Bronchial epithelial cell (primary cell): ENCODE data around the gene CAPN5. TPM values are rescaled to one million over a fixed set of nuclear protein-coding genes. Genes with fewer than 3 reads are reported as not detected.

Experiments
- DNase-seq: peaks from one replicate; pipeline ENCODE4 v3.0.0-alpha.2; 2010; ENCODE audit warnings: low read depth
- FAIRE-seq: peaks from 2 replicates; lab custom pipeline; 2011; peaks lifted over from hg19 to GRCh38; lab: Jason Lieb, UNC
- H3K27me3 ChIP-seq: 2 replicates; pipeline ENCODE4 v1.5.1; 2011; ENCODE audit warnings: low read length; ENCODE audit not compliant: control insufficient read depth, insufficient read depth
- H3K36me3 ChIP-seq: 2 replicates; pipeline ENCODE4 v1.5.1; 2011; ENCODE audit warnings: low read length; ENCODE audit not compliant: control insufficient read depth, insufficient read depth
- H3K4me3 ChIP-seq: 2 replicates; pipeline ENCODE4 v1.5.1; 2011; ENCODE audit warnings: mild to moderate bottlenecking, low read depth, low read length, control low read depth
- total RNA-seq: library from RNA; depleted of rRNA; stranded (reverse); fragments of >200 nt; gene quantifications from 2 replicates; pipeline ENCODE4 v1.2.1, GENCODE V29; 2014
- TF ChIP-seq, protein P1 (sequence below): IDR thresholded peaks from 2 replicates; pipeline ENCODE4 v1.5.1; 2011; ENCODE audit warnings: mild to moderate bottlenecking, moderate library complexity, low read length, control low read depth, inconsistent platforms; ENCODE audit not compliant: insufficient read depth, severe bottlenecking

Gene CAPN5
- total RNA-seq, 1 donor from 2014 or later: 3.2 TPM

GRCh38 chr11:77117492-77117891 is 50.7 kb downstream of the CAPN5 start:
- TF ChIP-seq, protein P1, sequence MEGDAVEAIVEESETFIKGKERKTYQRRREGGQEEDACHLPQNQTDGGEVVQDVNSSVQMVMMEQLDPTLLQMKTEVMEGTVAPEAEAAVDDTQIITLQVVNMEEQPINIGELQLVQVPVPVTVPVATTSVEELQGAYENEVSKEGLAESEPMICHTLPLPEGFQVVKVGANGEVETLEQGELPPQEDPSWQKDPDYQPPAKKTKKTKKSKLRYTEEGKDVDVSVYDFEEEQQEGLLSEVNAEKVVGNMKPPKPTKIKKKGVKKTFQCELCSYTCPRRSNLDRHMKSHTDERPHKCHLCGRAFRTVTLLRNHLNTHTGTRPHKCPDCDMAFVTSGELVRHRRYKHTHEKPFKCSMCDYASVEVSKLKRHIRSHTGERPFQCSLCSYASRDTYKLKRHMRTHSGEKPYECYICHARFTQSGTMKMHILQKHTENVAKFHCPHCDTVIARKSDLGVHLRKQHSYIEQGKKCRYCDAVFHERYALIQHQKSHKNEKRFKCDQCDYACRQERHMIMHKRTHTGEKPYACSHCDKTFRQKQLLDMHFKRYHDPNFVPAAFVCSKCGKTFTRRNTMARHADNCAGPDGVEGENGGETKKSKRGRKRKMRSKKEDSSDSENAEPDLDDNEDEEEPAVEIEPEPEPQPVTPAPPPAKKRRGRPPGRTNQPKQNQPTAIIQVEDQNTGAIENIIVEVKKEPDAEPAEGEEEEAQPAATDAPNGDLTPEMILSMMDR: no peak
- H3K4me3 ChIP-seq: no peak overlapping the region
- FAIRE-seq (no peak), DNase-seq (no peak)
- no peaks in the 10 kb centered on the region for H3K36me3 ChIP-seq
- H3K27me3 ChIP-seq: no peaks in the 10 kb centered on the region

- no peak for FAIRE-seq
- Histone ChIP-seq H3K27me3 (no peaks in the 10 kb centered on the region), H3K4me3 (no peak overlapping the region), H3K36me3 (no peaks in the 10 kb centered on the region)
- DNase-seq: no peak
- TF ChIP-seq, protein P1: no peak
Observed at GRCh38 chr11:77118086-77118485, 51.3 kb downstream of the CAPN5 start.

DNA sequence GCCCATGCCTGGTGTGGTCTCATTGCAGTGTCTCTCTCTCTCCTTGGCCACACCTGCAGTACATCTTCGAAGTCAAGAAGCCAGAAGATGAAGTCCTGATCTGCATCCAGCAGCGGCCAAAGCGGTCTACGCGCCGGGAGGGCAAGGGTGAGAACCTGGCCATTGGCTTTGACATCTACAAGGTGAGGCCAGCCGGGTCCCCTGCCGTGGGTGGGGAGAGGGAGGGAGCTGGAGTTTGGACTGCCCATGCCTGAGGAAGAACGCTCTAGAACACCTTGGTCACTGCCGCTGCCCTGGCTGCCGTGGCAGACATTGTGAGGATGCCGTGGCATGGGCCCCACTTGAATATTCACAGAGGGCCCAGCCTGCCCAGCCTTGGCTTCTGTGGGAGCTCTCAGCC is 52.2 kb downstream of the CAPN5 start:
- TF ChIP-seq, protein P1: no peak
- FAIRE-seq (no peak), DNase-seq (no peak)
- Histone ChIP-seq H3K36me3 (no peaks in the 10 kb centered on the region), H3K27me3 (no peaks in the 10 kb centered on the region), H3K4me3 (no peak overlapping the region)

GRCh38 chr11:77119531-77119936 is 52.8 kb downstream of the CAPN5 start:
- TF ChIP-seq, protein P1: no peak
- FAIRE-seq: no peak

DNA sequence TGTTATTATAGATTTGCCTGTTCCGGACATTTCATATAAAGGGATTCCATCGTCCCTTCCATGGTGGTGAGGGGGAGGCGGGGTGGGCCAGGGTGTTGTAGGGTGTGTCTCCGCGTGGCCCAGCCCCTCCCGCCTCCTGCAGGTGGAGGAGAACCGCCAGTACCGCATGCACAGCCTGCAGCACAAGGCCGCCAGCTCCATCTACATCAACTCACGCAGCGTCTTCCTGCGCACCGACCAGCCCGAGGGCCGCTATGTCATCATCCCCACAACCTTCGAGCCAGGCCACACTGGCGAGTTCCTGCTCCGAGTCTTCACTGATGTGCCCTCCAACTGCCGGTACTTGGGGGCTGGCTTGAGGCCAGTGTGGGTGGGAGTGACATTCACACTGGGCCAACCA is 53.8 kb downstream of the CAPN5 start:
- DNase-seq (no peak), FAIRE-seq (no peak)
- H3K4me3 ChIP-seq: no peak overlapping the region
- no peaks in the 10 kb centered on the region for H3K27me3 ChIP-seq
- TF ChIP-seq, protein P1: no peak
- H3K36me3 ChIP-seq: no peaks in the 10 kb centered on the region

More at GRCh38 chr11:77119531-77119936, 52.8 kb downstream of the CAPN5 start:
- Histone ChIP-seq H3K4me3 (no peak overlapping the region), H3K36me3 (no peaks in the 10 kb centered on the region), H3K27me3 (no peaks in the 10 kb centered on the region)
- no peak for DNase-seq

DNA sequence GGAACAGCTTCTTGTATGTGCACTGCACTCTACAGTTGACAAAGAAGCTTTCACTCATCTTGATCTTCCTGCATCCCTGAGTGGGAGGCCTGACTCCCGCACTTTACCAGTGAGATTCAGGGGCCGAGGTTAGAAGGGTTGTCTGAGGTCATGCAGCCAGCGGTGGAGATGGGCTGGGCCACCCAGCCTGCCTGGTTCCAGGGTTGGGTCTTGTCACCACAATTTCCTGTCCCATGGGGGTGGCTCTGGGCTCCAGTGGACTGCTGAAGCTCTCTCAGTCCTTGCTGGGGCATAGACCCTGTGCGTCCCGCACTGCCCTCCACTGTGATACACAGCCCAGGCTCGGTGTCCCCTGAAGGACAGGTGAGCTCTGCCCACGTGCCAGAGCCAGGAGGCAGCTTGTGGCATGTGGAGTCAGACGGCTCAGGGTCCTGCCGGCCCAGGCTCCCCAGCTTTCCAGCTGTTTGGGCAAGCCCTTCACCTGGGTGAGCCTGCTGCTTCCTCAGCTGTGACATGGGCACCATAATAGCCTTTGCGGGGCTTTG is 54.4 kb downstream of the CAPN5 start:
- no peaks in the 10 kb centered on the region for H3K27me3 ChIP-seq
- FAIRE-seq (no peak), DNase-seq (no peak)
- H3K4me3 ChIP-seq: no peak overlapping the region
- no peaks in the 10 kb centered on the region for H3K36me3 ChIP-seq
- TF ChIP-seq, protein P1: no peak
